ENCODE measurements around the gene ETNPPL.

GRCh38 chr4:108775921-108776320, 13.1 kb upstream of the ETNPPL start:
- TF ChIP-seq POLR2A (IDR thresholded peaks at IDR 0.05) (no peak), CTCF (IDR thresholded peaks at IDR 0.05) (no peak), POLR2AphosphoS5 (IDR thresholded peaks at IDR 0.05) (no peak), EP300 (IDR thresholded peaks at IDR 0.05) (no peak)
